Liver (tissue), 3 donors: Measurements from ENCODE around the gene TTC39A.

Experiments used
- HNF4G ChIP-seq: IDR thresholded peaks from 2 replicates; pipeline ENCODE4 v1.6.1; 2016; ENCODE audit warnings: antibody characterized with exemption
- JUND ChIP-seq, 2 donors: IDR thresholded peaks; 2 replicates each; pipeline ENCODE4 v1.6.1; 2016; ENCODE audit warnings: antibody characterized with exemption in 2 of 2
- TAF1 ChIP-seq: conservative IDR thresholded peaks from 2 replicates; pipeline ENCODE4 v1.6.1; 2016; ENCODE audit warnings: antibody characterized with exemption, mild to moderate bottlenecking
- TF ChIP-seq, protein P1 (sequence below): fragments of 150-350 bp; IDR thresholded peaks from 2 replicates; pipeline ENCODE4 v1.5.1; 2017; ENCODE audit warnings: improper control_type of control experiment, low read depth, low read length; ENCODE audit not compliant: missing input control
- TF ChIP-seq, protein P2 (sequence below): IDR thresholded peaks from 2 replicates; pipeline ENCODE4 v1.6.1; 2016; ENCODE audit warnings: antibody characterized with exemption, mild to moderate bottlenecking
- donor health status: healthy.
- donor health status: healthy.

DNA sequence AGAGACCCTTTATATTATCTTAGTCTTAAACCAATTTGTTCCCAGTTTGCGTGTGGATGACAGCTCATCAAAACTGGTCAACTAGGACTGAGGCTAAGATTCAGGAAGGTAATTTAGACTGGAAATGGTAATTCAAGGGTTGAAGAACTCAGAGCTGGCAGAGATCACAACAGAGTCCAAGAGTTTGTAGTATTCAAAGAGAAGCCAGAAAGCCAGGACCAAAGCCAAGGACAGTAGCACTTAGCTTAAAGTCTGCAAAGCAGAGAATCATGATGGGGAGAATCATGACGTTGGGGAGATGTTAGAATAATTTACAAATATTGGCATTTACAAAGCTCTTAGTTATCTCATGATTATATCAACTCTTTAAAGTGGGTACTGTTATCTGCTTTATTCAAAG is 61.7 kb downstream of the TTC39A start:
- TF ChIP-seq, protein P1, sequence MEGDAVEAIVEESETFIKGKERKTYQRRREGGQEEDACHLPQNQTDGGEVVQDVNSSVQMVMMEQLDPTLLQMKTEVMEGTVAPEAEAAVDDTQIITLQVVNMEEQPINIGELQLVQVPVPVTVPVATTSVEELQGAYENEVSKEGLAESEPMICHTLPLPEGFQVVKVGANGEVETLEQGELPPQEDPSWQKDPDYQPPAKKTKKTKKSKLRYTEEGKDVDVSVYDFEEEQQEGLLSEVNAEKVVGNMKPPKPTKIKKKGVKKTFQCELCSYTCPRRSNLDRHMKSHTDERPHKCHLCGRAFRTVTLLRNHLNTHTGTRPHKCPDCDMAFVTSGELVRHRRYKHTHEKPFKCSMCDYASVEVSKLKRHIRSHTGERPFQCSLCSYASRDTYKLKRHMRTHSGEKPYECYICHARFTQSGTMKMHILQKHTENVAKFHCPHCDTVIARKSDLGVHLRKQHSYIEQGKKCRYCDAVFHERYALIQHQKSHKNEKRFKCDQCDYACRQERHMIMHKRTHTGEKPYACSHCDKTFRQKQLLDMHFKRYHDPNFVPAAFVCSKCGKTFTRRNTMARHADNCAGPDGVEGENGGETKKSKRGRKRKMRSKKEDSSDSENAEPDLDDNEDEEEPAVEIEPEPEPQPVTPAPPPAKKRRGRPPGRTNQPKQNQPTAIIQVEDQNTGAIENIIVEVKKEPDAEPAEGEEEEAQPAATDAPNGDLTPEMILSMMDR = no peak
- TF ChIP-seq, protein P2, sequence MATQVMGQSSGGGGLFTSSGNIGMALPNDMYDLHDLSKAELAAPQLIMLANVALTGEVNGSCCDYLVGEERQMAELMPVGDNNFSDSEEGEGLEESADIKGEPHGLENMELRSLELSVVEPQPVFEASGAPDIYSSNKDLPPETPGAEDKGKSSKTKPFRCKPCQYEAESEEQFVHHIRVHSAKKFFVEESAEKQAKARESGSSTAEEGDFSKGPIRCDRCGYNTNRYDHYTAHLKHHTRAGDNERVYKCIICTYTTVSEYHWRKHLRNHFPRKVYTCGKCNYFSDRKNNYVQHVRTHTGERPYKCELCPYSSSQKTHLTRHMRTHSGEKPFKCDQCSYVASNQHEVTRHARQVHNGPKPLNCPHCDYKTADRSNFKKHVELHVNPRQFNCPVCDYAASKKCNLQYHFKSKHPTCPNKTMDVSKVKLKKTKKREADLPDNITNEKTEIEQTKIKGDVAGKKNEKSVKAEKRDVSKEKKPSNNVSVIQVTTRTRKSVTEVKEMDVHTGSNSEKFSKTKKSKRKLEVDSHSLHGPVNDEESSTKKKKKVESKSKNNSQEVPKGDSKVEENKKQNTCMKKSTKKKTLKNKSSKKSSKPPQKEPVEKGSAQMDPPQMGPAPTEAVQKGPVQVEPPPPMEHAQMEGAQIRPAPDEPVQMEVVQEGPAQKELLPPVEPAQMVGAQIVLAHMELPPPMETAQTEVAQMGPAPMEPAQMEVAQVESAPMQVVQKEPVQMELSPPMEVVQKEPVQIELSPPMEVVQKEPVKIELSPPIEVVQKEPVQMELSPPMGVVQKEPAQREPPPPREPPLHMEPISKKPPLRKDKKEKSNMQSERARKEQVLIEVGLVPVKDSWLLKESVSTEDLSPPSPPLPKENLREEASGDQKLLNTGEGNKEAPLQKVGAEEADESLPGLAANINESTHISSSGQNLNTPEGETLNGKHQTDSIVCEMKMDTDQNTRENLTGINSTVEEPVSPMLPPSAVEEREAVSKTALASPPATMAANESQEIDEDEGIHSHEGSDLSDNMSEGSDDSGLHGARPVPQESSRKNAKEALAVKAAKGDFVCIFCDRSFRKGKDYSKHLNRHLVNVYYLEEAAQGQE = no peak
- TF ChIP-seq HNF4G = no peak
- no peak for TF ChIP-seq TAF1
- TF ChIP-seq JUND (IDR thresholded peaks at IDR 0.05) = no peak
